ENCODE data around the gene SRPK1.

DNA sequence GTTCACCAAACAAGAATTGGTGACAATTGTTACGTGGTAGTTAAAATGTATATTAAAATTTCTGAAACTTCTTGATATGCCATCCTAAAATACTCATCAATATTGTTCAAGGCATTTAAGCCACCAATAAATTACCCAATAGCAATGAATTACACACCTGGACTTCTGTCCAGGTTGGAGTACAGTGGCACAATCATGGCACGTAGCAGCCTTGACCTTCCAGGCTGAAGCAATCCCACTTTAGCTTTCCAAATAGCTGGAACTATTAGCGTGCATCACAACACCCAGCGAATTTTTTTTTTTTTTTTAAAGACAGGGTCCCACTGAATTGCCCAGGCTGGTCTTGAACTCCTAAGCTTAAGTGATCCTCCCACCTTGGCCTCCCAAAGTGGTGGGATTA is 17.2 kb downstream of the SRPK1 start:
- TF ChIP-seq, protein P1, sequence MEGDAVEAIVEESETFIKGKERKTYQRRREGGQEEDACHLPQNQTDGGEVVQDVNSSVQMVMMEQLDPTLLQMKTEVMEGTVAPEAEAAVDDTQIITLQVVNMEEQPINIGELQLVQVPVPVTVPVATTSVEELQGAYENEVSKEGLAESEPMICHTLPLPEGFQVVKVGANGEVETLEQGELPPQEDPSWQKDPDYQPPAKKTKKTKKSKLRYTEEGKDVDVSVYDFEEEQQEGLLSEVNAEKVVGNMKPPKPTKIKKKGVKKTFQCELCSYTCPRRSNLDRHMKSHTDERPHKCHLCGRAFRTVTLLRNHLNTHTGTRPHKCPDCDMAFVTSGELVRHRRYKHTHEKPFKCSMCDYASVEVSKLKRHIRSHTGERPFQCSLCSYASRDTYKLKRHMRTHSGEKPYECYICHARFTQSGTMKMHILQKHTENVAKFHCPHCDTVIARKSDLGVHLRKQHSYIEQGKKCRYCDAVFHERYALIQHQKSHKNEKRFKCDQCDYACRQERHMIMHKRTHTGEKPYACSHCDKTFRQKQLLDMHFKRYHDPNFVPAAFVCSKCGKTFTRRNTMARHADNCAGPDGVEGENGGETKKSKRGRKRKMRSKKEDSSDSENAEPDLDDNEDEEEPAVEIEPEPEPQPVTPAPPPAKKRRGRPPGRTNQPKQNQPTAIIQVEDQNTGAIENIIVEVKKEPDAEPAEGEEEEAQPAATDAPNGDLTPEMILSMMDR (IDR thresholded peaks at IDR 0.05; ENCODE audit: low read length) = no peak
- no peak for TF ChIP-seq EZH2 (optimal IDR thresholded peaks at IDR 0.05; ENCODE audit: low read depth, low read length)
